Activated CD8-positive, alpha-beta T cell treated with anti-CD3 and anti-CD28 coated beads, Interleukin-2, amount 10 ng/mL, durations not matched to agents 7 days and 5 days (primary cell): ENCODE measurements around the gene HIF1A. TPM values are rescaled to one million over a fixed set of nuclear protein-coding genes. Genes with fewer than 3 reads are reported as not detected.

Experiments
- ATAC-seq: fragments of 150-1000 bp; cut with Tn5 transposase; one replicate; pipeline ENCODE4 v1.10.0; 2021; ENCODE audit warnings: moderate library complexity
- CTCF ChIA-PET: fragments of 350-600 bp; sonication (Branson Sonifier 250); formaldehyde crosslinking; loops from one replicate; lab custom pipeline; 2021; ENCODE audit warnings: antibody characterized with exemption; lab: Charles Lee
- POLR2A ChIA-PET: fragments of 350-600 bp; sonication (Branson Sonifier 250); formaldehyde crosslinking; loops from one replicate; lab custom pipeline; 2021; ENCODE audit warnings: antibody characterized with exemption; lab: Charles Lee
- DNase-seq: peaks from one replicate; pipeline ENCODE4 v3.0.0-alpha.2; 2020
- H3K27ac Mint-ChIP-seq: one replicate; pipeline ENCODE4 v1.8.0; 2021; ENCODE audit warnings: mild to moderate bottlenecking, mixed read lengths
- H3K27me3 Mint-ChIP-seq: one replicate; pipeline ENCODE4 v1.8.0; 2021; ENCODE audit warnings: low read depth, mixed read lengths
- H3K36me3 Mint-ChIP-seq: one replicate; pipeline ENCODE4 v1.8.0; 2021; ENCODE audit warnings: low read depth, mixed read lengths
- H3K4me1 Mint-ChIP-seq: one replicate; pipeline ENCODE4 v1.8.0; 2021; ENCODE audit warnings: low read depth, mixed read lengths
- H3K4me3 Mint-ChIP-seq: one replicate; pipeline ENCODE4 v1.8.0; 2021; ENCODE audit warnings: mild to moderate bottlenecking, mixed read lengths
- H3K9me3 Mint-ChIP-seq: one replicate; pipeline ENCODE4 v1.8.0; 2022; ENCODE audit warnings: mixed read lengths; ENCODE audit not compliant: insufficient read depth
- total RNA-seq, 2 experiments: library from RNA; stranded (reverse); gene quantifications; one replicate each; pipeline ENCODE4 v1.2.3, GENCODE V29; 2021

HIF1A gene
- total RNA-seq, 2 experiments from 2014 or later: 119 to 132 TPM

GRCh38 chr14:61675291-61675690 lies 20.0 kb upstream of the HIF1A start:
- CTCF ChIA-PET: no interaction called here
- ATAC-seq: no peak
- Mint-ChIP-seq H3K9me3 (no peaks in the 10 kb centered on the region), H3K4me3 (no peak overlapping the region), H3K36me3 (no peaks in the 10 kb centered on the region), H3K27me3 (no peaks in the 10 kb centered on the region), H3K4me1 (peaks cover 5% of the 10 kb centered on the region), H3K27ac (no peak overlapping the region)
- POLR2A ChIA-PET: interaction anchor here (0.7 to 1.2 kb wide), 4 partner anchors 12 to 165 kb away, joined by 3 to 6 read pairs (median 4); no protein-coding TSS in a partner anchor
- no peak for DNase-seq

- peaks cover 5% of the 10 kb centered on the region for H3K27me3 Mint-ChIP-seq
These were observed 17.8 kb upstream of the HIF1A start for GRCh38 chr14:61677479-61677878.

GRCh38 chr14:61678975-61679374 lies 16.3 kb upstream of the HIF1A start:
- Mint-ChIP-seq H3K4me1 (peaks cover 8% of the 10 kb centered on the region), H3K27ac (no peak overlapping the region), H3K27me3 (peaks cover 5% of the 10 kb centered on the region), H3K36me3 (no peaks in the 10 kb centered on the region), H3K4me3 (no peak overlapping the region), H3K9me3 (no peaks in the 10 kb centered on the region)
- ChIA-PET POLR2A (interaction anchor here (1.9 kb wide), 1 partner anchor 15 kb away, joined by 5 read pairs; no protein-coding TSS in a partner anchor), CTCF (interaction anchor here (1.1 to 1.3 kb wide), 2 partner anchors 15 to 202 kb away, joined by 3 read pairs; no protein-coding TSS in a partner anchor)
- DNase-seq (no peak), ATAC-seq (no peak)

More at GRCh38 chr14:61677479-61677878, 17.8 kb upstream of the HIF1A start:
- POLR2A ChIA-PET: no interaction called here
- DNase-seq (no peak), ATAC-seq (no peak)
- Mint-ChIP-seq H3K36me3 (no peaks in the 10 kb centered on the region), H3K27ac (no peak overlapping the region), H3K4me3 (no peak overlapping the region), H3K9me3 (no peaks in the 10 kb centered on the region), H3K4me1 (peaks cover 5% of the 10 kb centered on the region)
- CTCF ChIA-PET: interaction anchor here (1.3 kb wide), 1 partner anchor 206 kb away, joined by 3 read pairs; no protein-coding TSS in a partner anchor

GRCh38 chr14:61681413-61681812 lies 13.9 kb upstream of the HIF1A start:
- Mint-ChIP-seq H3K36me3 (no peaks in the 10 kb centered on the region), H3K9me3 (no peaks in the 10 kb centered on the region), H3K27me3 (peaks cover 5% of the 10 kb centered on the region), H3K4me3 (no peak overlapping the region), H3K27ac (no peak overlapping the region), H3K4me1 (peaks cover 9% of the 10 kb centered on the region)
- no peak for DNase-seq
- CTCF ChIA-PET: interaction anchor here (0.7 to 1.6 kb wide), 3 partner anchors 9 to 82 kb away, joined by 3 to 5 read pairs (median 5); no protein-coding TSS in a partner anchor
- POLR2A ChIA-PET: interaction anchor here (1.3 kb wide), 1 partner anchor 14 kb away, joined by 4 read pairs; the partner anchor contains the start of gene HIF1A
- no peak for ATAC-seq

GRCh38 chr14:61683108-61683507 lies 12.2 kb upstream of the HIF1A start:
- H3K27me3 Mint-ChIP-seq: peaks cover 5% of the 10 kb centered on the region
- CTCF ChIA-PET: interaction anchor here (0.9 to 1.2 kb wide), 2 partner anchors 52 to 132 kb away, joined by 3 read pairs; no protein-coding TSS in a partner anchor

GRCh38 chr14:61690039-61690438 lies 5.3 kb upstream of the HIF1A start:
- ChIA-PET POLR2A (no interaction called here), CTCF (interaction anchor here (1.1 to 1.8 kb wide), 2 partner anchors 9 to 147 kb away, joined by 5 to 6 read pairs; no protein-coding TSS in a partner anchor)
- ATAC-seq (no peak), DNase-seq (no peak)
- no peak overlapping the region for H3K27ac Mint-ChIP-seq
- H3K36me3 Mint-ChIP-seq: peaks cover 4% of the 10 kb centered on the region
- no peak overlapping the region for H3K4me3 Mint-ChIP-seq
- H3K4me1 Mint-ChIP-seq: peaks cover 31% of the 10 kb centered on the region
- H3K27me3 Mint-ChIP-seq: no peaks in the 10 kb centered on the region
- H3K9me3 Mint-ChIP-seq: peaks cover 7% of the 10 kb centered on the region

More at GRCh38 chr14:61683108-61683507, 12.2 kb upstream of the HIF1A start:
- ATAC-seq: no peak
- H3K4me3 Mint-ChIP-seq: no peak overlapping the region
- POLR2A ChIA-PET: interaction anchor here (1.2 kb wide), 1 partner anchor 12 kb away, joined by 3 read pairs; the partner anchor contains the start of gene HIF1A
- H3K4me1 Mint-ChIP-seq: peaks cover 9% of the 10 kb centered on the region
- DNase-seq: no peak
- no peak overlapping the region for H3K27ac Mint-ChIP-seq
- H3K36me3 Mint-ChIP-seq: no peaks in the 10 kb centered on the region
- H3K9me3 Mint-ChIP-seq: no peaks in the 10 kb centered on the region

GRCh38 chr14:61690982-61691381 lies 4.3 kb upstream of the HIF1A start:
- POLR2A ChIA-PET: interaction anchor here (0.5 to 1.4 kb wide), 5 partner anchors 16 to 347 kb away, joined by 3 to 6 read pairs (median 3); no protein-coding TSS in a partner anchor
- CTCF ChIA-PET: interaction anchor here (1.1 to 1.8 kb wide), 4 partner anchors 10 to 215 kb away, joined by 3 to 6 read pairs (median 5); no protein-coding TSS in a partner anchor
- ATAC-seq (no peak), DNase-seq (no peak)
- peaks cover 4% of the 10 kb centered on the region for H3K36me3 Mint-ChIP-seq
- no peak overlapping the region for H3K27ac Mint-ChIP-seq
- peaks cover 32% of the 10 kb centered on the region for H3K4me1 Mint-ChIP-seq
- H3K27me3 Mint-ChIP-seq: no peaks in the 10 kb centered on the region
- H3K9me3 Mint-ChIP-seq: peaks cover 7% of the 10 kb centered on the region
- H3K4me3 Mint-ChIP-seq: no peak overlapping the region

- Mint-ChIP-seq H3K4me3 (no peak overlapping the region), H3K9me3 (peaks cover 7% of the 10 kb centered on the region), H3K27me3 (no peaks in the 10 kb centered on the region), H3K4me1 (peaks cover 32% of the 10 kb centered on the region), H3K27ac (peak overlapping the region; percentile 4), H3K36me3 (peaks cover 9% of the 10 kb centered on the region)
- ChIA-PET CTCF (interaction anchor here (1.0 to 1.8 kb wide), 5 partner anchors 18 to 411 kb away, joined by 3 to 6 read pairs (median 5); no protein-coding TSS in a partner anchor), POLR2A (interaction anchor here (0.5 to 1.4 kb wide), 6 partner anchors 16 to 347 kb away, joined by 3 to 6 read pairs (median 3); no protein-coding TSS in a partner anchor)
- no peak for DNase-seq
- no peak for ATAC-seq
These were observed 3.8 kb upstream of the HIF1A start for GRCh38 chr14:61691495-61691894.

- Mint-ChIP-seq H3K27me3 (no peaks in the 10 kb centered on the region), H3K27ac (peak overlapping the region; percentile 91), H3K4me3 (peak overlapping the region; percentile 98), H3K36me3 (peaks cover 32% of the 10 kb centered on the region), H3K4me1 (peaks cover 46% of the 10 kb centered on the region), H3K9me3 (peaks cover 2% of the 10 kb centered on the region)
- CTCF ChIA-PET: interaction anchor here (0.6 to 1.7 kb wide), 8 partner anchors 13 to 218 kb away, joined by 3 to 12 read pairs (median 3); no protein-coding TSS in a partner anchor
- POLR2A ChIA-PET: interaction anchor here (0.8 to 2.9 kb wide), 5 partner anchors 15 to 363 kb away, joined by 3 to 31 read pairs (median 5); no protein-coding TSS in a partner anchor
- ATAC-seq: no peak
- no peak for DNase-seq
These were observed 1.3 kb upstream of the HIF1A start for GRCh38 chr14:61694039-61694438.

- CTCF ChIA-PET: interaction anchor here (0.7 to 1.7 kb wide), 3 partner anchors 36 to 127 kb away, joined by 3 to 12 read pairs (median 6); no protein-coding TSS in a partner anchor
- Mint-ChIP-seq H3K4me1 (peaks cover 60% of the 10 kb centered on the region), H3K36me3 (peaks cover 43% of the 10 kb centered on the region)
These were observed 598 bp downstream of the HIF1A start for GRCh38 chr14:61695695-61696527.

GRCh38 chr14:61696753-61697318 lies 1.5 kb downstream of the HIF1A start:
- H3K27ac Mint-ChIP-seq: peak overlapping the region; percentile 96
- peaks cover 57% of the 10 kb centered on the region for H3K4me1 Mint-ChIP-seq
- CTCF ChIA-PET: interaction anchor here (0.7 to 4.3 kb wide), 4 partner anchors 18 to 221 kb away, joined by 3 to 30 read pairs (median 5); no protein-coding TSS in a partner anchor
- POLR2A ChIA-PET: interaction anchor here (0.7 to 2.7 kb wide), 3 partner anchors 36 to 364 kb away, joined by 3 to 10 read pairs (median 3); no protein-coding TSS in a partner anchor
- ATAC-seq (no peak), DNase-seq (no peak)
- no peaks in the 10 kb centered on the region for H3K9me3 Mint-ChIP-seq
- H3K27me3 Mint-ChIP-seq: no peaks in the 10 kb centered on the region
- peak overlapping the region; percentile 98 for H3K4me3 Mint-ChIP-seq
- H3K36me3 Mint-ChIP-seq: peaks cover 43% of the 10 kb centered on the region

More at GRCh38 chr14:61695695-61696527, 598 bp downstream of the HIF1A start:
- DNase-seq (peak; percentile 60), ATAC-seq (peak; percentile 7)
- no peaks in the 10 kb centered on the region for H3K9me3 Mint-ChIP-seq
- peak overlapping the region; percentile 98 for H3K4me3 Mint-ChIP-seq
- H3K27me3 Mint-ChIP-seq: no peaks in the 10 kb centered on the region
- POLR2A ChIA-PET: interaction anchor here (0.6 to 2.9 kb wide), 30 partner anchors 8 to 373 kb away, joined by 3 to 31 read pairs (median 3); no protein-coding TSS in a partner anchor
- H3K27ac Mint-ChIP-seq: peak overlapping the region; percentile 96
